ENCODE results near the gene WBP1L.

WBP1L gene

DNA sequence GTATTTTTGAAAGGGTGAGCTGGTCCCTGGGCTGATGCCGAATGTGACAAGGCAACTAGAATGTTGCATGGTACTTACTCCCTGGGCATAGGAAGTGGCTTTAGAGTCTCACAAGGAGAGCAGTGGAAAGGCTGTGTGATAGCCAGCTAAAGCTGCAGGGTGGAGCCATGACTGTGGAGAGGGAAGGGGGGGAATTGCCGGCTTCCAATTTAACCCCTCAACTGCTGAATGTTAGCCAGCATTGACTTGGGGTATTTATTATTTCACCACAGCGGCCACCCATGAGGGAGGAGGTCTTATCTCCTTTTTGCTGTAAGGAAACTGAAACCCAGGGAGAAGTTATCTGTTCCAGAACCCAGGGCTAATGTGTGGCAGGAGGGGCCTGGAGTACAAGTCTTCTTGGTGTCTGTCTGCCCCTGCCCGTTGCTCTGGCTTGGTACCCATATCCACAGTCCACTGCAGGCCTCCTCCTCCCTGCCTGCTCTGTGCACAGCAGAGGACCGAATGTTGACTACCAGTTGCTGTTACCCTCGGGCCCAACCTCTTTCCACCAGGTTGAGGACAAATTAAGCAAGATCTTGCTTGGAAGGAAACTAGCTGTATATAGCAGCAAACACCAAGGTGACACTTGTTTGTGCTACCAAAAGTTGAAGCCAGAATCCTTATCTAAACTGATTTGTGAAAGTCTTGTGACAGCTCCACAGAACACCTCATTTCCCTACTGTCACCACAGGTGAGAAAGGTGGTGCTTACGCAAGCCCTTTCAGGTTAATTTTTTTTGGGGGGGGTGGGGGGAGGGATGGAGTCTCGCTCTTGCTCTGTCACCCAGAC is 37.6 kb downstream of the WBP1L start:
- no peak for DNase-seq

DNA sequence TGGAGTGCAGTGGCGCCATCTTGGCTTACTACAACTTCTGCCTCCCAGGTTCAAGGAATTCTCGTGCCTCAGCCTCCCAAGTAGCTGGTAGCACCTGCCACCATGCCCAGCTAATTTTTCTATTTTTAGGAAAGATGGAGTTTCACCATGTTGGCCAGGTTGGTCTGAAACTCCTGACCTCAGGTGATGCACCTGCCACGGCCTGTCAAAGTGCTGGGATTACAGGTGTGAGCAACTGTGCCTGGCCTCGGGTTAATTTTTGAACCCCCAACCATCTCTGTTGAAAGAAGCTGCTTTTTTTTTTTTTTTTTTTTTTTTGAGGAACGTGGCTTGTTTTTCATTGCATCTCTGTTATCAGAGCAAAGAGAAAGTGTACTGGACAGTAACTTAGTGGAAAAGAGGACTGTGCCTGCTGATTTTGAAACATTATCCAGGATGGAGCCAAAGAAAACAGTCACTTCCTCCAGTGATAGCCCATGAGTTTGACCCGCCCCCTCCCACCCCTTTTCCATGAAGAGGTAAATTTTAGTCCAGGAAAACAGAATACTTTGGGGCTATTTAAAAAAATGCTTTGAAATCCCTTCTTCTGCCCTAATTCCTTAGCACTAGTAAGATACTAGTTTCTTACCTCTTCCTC is 38.3 kb downstream of the WBP1L start:
- no peak for DNase-seq

DNA sequence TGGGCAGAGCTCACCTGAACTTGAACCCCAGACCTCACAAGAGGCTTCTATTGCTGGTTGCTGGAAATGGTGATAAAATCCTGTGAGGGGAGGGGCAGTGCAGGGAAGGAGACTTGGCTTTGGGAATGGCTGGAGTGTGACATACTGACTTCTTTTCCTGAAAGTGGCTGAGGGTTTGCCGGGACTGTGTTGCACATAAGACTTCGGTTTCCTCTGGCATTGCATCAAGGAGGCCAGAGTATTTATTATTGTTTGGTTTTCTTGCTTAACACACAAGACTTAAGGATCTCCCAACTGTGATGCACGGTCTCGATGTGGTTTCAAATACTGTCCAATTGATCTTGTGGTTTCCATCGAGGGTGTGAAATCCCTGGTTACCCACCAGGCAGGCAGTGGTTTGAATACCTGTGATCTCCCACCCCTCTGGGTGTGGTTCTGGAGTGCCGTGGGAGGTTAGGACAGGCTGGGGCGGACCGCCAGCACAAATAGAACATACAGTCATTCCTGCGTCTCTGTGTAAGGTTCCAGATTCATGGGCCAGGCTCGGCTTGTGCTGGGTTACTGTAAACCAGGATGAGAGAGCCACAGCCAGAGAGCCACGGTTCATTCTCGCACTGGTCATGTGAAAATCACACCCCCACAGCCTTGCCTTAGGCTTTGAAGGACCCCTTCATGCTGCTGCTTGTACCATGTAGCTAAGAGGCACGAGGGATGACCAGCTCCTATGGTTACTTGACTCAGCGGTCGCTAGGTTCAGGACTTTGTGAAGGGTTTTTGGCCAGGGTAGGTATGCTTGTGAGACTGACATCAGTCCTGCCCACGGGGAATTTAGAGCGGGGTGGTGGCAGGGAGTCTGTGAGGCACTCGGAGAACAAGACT is 39.2 kb downstream of the WBP1L start:
- DNase-seq = no peak

DNA sequence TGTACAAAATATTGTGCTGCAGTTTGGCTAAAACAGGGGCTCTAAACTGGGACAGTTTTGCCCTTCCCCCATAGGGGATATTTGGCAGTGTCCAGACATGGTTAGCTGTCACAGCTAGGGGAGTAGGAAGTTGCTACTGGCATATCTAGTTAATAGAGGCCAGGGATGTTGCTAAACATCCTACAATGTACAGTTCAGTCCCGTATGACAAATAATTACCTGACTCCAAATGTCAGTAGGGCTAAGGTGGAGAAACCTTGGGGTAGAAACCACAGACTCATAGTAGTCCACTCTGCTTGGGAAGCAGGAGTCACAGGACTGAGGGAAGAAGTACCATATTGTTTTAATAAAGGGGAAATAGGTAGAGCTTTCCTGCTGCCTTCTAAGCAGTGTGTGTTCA is 39.8 kb downstream of the WBP1L start:
- DNase-seq = no peak

GRCh38 chr10:102785818-102786217 is 42.1 kb downstream of the WBP1L start:
- DNase-seq = no peak

DNA sequence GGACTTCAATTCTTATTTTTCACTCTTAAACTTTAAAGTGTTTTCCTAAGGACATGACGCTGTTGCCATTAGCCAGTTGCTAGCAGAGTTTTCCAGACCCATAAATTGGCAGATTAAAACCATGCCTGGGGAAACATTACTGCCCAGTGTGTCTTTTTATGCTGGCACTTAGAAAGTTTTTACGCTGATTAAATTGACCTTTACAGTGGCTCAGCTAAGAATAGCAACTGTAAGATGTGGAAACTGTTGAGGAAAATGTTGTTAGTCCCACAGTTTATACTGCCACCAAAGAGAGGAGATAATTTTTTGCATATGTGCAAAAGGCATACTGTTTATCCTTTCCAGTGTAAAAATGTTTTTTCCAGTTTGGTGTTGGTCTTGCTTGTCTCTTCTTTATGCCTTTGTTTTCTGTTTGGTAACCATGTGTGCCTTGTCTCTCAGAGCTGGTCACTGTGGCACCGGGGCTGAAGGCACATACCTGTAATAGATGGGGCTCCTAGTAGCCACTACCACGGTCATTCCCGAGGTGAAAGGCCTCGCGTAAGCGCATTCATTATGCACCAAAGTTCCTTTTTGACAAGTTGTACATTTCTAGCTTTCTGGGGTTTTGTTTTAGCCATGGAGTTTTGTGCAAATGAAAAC is 48.1 kb downstream of the WBP1L start:
- DNase-seq = no peak

DNA sequence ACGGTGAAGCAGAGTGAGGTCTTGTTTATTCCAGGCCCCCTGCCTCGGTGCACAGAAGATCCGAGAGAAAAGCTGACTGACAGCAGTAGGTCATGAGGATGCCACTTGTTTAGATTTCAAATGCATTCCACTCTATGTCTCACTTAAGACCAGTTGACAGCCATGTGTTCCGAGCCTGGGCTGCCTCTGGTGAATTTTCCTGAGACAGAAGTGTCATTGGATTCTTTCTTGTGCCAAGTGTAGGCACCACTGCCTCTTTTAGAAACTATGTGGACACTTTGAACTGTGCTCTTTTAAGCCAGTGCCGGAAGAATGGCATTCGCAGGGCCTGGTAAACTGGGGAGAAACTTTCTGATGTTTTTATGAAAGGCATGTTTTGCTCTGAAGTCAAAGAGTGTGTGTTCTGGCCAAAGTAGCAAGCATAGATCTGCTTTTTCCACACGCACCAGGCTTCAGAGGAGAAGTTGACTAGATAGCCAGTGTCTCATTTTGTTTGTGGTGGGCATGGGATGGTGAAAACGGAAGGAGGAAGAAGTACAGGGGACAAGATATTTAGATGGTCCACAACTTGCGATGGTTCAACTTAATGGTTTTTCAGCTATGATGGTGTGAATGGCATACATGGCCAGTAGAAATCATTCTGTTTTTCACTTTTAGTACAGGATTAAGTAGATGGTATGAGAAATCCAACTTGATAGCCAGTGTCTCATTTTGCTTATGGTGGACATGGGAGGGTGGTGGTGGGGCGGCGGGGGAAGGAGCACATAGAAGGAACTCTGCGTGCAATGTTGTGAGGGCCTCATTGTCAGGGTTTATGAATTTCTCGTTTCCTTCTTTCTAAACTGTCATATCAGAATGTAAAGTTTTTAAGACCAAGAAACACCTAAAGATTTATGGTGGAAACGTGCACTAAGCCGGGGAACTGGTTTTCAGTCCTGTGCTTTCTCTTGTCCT is 52.0 kb downstream of the WBP1L start:
- DNase-seq = no peak

DNA sequence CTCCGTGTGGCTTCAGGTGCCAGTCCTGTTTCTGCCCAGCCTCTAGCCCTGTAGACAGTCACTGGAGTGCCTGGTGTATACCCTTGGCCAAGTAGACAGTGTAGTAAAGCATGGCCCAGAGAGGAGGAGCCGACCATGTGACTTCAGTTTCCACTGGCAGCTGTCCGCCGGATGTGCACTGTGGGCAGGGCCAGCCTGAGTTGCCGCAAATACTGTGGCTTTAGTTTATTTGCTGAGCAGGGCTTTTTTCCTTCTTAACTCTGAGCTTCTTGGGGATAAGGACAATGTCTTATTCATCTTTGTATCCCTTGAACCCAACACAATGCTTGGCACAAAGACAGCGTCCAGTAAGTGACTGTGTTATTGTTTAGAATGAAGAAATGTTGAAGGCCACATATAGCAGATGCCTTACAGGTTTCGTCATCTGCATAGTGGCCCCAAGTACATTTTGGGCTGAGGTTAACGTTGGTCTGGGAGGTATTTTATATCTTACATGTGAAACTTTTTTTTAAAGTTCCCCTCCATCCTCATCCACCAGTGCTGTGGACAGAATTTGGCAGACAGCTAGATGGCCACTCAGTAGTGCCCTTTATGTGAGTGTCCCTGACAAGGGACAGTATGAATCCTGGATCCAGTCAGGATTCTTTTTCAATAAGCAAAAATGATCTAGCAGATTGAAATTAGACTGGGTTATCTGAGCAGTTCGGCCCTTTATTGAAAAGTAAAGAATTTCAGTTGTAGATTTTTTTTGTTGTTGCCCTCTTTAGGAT is 52.8 kb downstream of the WBP1L start:
- DNase-seq = peak; percentile 57

DNA sequence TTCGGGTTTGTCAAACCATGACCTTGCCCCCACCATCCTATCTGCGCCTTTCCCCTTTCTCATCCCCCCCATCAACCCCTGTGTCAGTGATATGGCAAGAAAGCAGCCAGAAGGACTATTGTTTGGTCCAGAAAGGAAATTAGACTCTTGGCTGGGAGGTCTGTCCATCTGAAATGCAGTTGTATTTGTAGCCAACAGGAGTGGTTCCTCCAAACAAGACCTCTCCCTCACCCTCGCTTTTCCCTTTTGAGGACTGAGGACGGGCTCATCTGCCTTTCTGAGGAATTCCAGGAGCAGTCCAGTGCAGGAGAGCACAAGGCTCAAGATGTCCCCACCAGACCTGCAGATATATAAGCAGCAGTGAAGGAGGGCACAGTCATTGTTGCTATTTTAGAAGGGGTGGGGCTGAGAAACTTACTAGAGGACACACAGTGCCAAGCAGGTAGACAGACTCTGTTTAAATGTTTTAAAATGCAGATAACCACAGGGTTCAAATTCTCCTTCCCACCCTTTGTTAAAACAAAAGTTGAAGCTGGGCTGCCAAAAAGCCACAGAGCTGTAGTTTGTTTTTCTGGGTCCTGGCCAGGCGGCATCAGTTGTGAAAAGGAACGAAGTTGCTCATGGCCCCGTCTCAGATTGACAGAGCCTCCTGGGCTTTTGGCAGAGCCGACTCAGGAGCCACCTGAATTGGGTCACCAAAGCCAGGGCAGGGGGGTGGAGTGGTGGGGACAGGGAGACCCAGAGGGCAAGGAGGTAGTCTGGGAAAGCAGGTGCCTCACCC is 56.1 kb downstream of the WBP1L start:
- no peak for DNase-seq

DNA sequence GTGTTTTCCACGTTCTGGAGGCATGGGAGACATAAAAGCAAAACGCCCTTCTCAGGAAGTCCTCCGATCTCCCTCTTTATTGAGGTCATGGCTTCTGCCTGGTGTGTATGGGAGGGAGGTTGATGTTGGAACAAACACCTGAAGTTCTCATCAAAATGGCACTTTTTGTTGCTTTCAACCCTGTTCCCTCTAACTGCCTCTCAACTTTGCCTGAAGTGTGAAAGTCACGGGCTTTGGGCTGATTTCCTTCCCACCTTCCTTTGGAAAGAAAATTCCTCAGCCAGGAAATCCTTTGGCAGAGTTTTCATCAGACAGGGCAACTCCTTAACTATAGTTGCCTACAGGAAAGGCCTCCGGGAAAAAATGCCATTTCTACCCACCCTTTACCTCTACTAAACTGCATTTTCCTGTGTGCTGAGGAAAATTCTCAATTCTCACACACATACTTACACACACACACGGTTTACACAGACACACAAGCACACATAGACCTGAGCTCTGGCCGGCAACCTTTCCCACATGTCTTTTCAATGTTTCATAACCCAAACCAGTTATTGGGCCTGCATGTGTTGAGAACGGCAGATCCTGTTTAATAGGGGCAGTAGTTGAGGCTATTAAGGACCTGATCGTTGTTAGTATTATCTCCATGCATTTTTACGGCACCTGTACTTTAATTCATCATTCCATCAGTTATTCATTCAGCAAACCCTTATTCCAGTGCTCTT is 57.0 kb downstream of the WBP1L start:
- DNase-seq = no peak

DNA sequence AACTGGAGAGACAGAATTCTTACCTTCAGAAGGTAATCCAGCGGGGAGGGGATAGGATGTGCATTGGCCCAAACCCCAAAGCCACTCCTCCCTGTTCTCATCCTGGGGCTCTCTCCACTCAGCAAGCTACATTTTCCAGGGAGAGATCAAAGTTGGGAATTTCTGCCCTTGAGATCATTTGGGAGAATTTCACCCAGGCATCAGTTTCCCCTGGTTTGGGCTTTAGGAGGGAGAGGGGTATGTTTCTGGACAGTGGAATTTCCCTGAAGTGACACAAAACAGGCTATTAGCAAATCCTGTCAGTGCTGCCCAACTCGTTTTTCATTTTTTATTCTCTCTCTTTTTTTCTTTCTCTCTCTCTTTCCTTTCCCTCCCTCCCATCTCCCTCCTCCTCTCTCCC is 57.7 kb downstream of the WBP1L start:
- no peak for DNase-seq

DNA sequence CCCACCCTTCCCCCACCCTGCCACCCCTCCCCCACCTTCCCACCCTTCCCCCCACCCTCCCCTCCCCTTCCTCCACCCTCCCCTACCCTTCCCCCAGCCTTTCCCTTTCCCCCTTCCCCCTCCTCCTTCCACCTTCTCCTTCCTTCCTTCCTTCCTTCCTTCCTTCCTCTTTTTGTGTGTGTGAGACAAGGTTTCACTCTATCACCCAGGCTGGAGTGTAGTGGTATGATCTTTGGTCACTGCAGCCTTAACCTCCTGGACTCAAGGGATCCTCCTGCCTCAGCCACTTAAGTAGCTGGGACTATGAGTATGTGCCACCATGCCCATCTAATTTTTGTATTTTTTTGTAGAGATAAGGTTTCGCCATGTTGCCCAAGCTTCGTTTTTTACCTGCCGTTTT is 58.2 kb downstream of the WBP1L start:
- no peak for DNase-seq

DNA sequence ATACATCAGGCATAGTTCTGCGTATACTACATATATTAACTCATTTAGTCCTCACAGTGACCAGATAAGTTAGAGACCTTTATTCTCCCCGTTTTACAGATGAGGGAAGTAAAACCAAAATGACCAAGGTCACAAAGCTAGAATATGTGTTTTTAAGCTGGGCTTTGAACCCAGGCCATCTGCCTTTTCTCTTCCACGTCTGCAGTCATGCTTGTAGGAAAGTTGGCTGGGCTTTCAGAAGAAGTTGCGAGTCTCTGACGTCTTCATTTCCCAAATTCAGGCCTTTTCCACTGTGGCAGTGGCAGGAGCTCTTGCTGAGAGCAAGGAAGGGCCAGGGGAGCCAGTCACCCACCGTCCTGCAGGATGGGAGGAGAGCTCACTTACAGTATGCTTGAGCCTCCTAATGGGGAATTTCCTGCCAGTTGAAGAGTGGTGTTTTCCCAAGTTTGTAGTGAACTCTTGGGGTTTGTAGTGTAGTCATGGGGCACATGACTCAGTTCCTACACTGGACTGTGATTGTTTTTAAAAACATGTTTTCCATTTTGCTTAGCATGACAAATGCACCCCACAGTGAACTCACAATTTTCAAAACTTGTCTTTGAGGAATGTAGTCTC is 59.3 kb downstream of the WBP1L start:
- DNase-seq = peak; percentile 10

- DNase-seq = no peak
These were observed 60.8 kb downstream of the WBP1L start for GRCh38 chr10:102804382-102805055.

GRCh38 chr10:102808380-102808779 is 64.6 kb downstream of the WBP1L start:
- no peak for DNase-seq

DNA sequence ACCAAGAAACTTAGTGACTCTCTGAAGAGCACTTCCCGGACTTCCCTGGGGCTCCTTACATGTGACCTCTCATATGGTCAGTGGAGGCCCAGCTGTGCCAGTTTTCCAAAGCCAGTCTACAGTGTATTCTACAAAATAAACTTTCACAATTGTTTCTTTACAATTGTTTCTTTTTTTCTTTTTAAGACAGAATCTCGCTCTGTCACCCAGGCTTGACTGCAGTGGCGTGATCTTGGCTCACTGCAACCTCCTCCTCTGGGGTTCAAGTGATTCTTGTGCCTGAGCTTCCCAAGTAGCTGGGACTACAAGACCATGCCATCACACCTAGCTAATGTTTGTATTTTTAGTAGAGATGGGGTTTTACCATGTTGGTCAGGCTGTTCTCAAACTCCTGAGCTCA is 67.6 kb downstream of the WBP1L start:
- no peak for DNase-seq

- no peak for DNase-seq
These were observed 68.6 kb downstream of the WBP1L start for GRCh38 chr10:102812231-102812876.

GRCh38 chr10:102813017-102813541 is 69.3 kb downstream of the WBP1L start:
- DNase-seq = no peak

All from stimulated activated CD4-positive, alpha-beta T cell treated with anti-CD3 and anti-CD28 coated beads, Interleukin-1b, Interleukin-23, amount 100 ng/mL, for 48 hours (primary cell).